Right lobe of liver (tissue), 6 donors: ENCODE results near the gene HIBADH. TPM values are rescaled to one million over a fixed set of nuclear protein-coding genes. Genes with fewer than 3 reads are reported as not detected.

Experiments
- ATAC-seq, 4 donors: fragments of 200-7000 bp; cut with Tn5 transposase; one replicate each; pipeline ENCODE4 v1.9.1; 2020; ENCODE audit warnings: mild to moderate bottlenecking in 4 of 4, moderate library complexity in 4 of 4
- DNase-seq, 3 donors: peaks; one replicate each; pipeline ENCODE4 v3.0.0-alpha.2; 2020
- H3K27ac ChIP-seq, 3 donors: fragments of 200-600 bp; one replicate each; pipeline ENCODE4 v1.8.0; 2022
- H3K27me3 ChIP-seq, 2 donors: fragments of 200-600 bp; one replicate each; pipeline ENCODE4 v1.8.0; 2022
- H3K36me3 ChIP-seq, 4 donors: fragments of 200-600 bp; sonication (generic) in 1 of 4; one replicate each; pipeline versions ENCODE4 v1.5.1 to v1.8.0; 2017 to 2022; ENCODE audit warnings: control low read depth in 1 of 4
- H3K4me1 ChIP-seq, 4 donors: fragments of 200-600 bp; sonication (generic) in 1 of 4; one replicate each; pipeline versions ENCODE4 v1.5.1 to v1.8.0; 2017 to 2022; ENCODE audit warnings: control low read depth in 1 of 4
- H3K4me3 ChIP-seq, 3 donors: fragments of 200-600 bp; one replicate each; pipeline ENCODE4 v1.8.0; 2022
- H3K9me3 ChIP-seq, 4 donors: fragments of 200-600 bp; sonication (generic) in 1 of 4; one replicate each; pipeline versions ENCODE4 v1.5.1 to v1.8.0; 2017 to 2022; ENCODE audit warnings: control low read depth in 1 of 4
- CTCF ChIP-seq, 4 donors: fragments of 200-600 bp in 3 of 4; fragments of 450-650 bp in 1 of 4; IDR thresholded peaks; one replicate each; pipeline versions ENCODE4 v1.5.1 to v1.8.0; 2016 to 2022; ENCODE audit warnings: antibody characterized with exemption in 4 of 4, mild to moderate bottlenecking in 2 of 4
- POLR2A ChIP-seq: fragments of 450-650 bp; IDR thresholded peaks from one replicate; pipeline ENCODE4 v1.6.1; 2017; ENCODE audit warnings: antibody characterized with exemption, mild to moderate bottlenecking
- WGBS: methylation state at CpG from one replicate; pipeline ENCODE4 v1.1.6; 2018; ENCODE audit warnings: low coverage, low lambda C conversion rate; ENCODE audit not compliant: insufficient coverage; ENCODE audit errors: missing lambda C conversion rate; 5-methylcytosine and 5-hydroxymethylcytosine counted together
- intact Hi-C, 2 donors: fragments of 100-400 bp; cut with DNase I; formaldehyde crosslinking; loops; one replicate each; pipeline versions ENCODE4 v1.11.2 to v1.14.1; 2022
- total RNA-seq, 6 experiments: library from RNA; depleted of rRNA in 2 of 6; stranded (reverse); fragments of >200 nt in 2 of 6; fragmentation: NEBNext Ultra II Directional in 3 of 6; extraction: Animal tissue kit (Norgen Biotek cat#: 25700) in 3 of 6; gene quantifications; one replicate each; pipeline versions ENCODE4 v1.1.0 to v1.2.4, GENCODE V29; 2016 to 2023
- donor health status: DM: no; HTN: yes; CAD: no.
- donor health status: DM: no; HTN: no; CAD: no.
- donor health status: DM: no; HTN: no; CAD: no.
- donor health status: DM: no; HTN: yes; CAD: no.
- donor health status: DM: no; HTN: yes; CAD: no.

Gene HIBADH
- total RNA-seq, 6 experiments from 2014 or later = 64.9 to 143 (median 67.2) TPM

DNA sequence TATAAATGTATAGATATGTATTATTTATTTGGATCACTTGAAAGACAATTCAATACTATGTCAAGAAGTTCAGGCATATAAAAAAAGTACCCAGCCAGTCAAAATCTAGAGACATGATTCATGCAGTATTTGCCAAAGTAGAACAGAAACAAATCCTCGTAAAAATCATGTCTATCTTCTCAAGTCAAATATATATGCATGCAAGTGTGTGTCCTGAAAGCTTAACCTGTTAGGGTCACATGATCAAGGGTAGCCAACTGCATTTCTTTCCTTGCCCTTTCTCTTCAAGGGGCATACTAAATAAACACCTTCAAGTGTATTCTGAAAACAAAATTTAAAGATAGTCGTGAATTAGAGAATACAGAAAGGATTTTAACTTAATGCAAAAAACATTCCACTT is 107.0 kb downstream of the HIBADH start:
- Histone ChIP-seq H3K4me3 (no peak overlapping the region), H3K4me1 (no peaks in the 10 kb centered on the region), H3K9me3 (no peaks in the 10 kb centered on the region), H3K27ac (no peak overlapping the region), H3K27me3 (no peaks in the 10 kb centered on the region), H3K36me3 (no peaks in the 10 kb centered on the region)
- WGBS = 66% methylated on average over 2 of the region's 2 CpGs
- no peak for DNase-seq
- TF ChIP-seq POLR2A (no peak), CTCF (IDR thresholded peaks at IDR 0.05) (no peak)
- intact Hi-C loops = no loop called here
- ATAC-seq = no peak

GRCh38 chr7:27554826-27555225 is 107.9 kb downstream of the HIBADH start:
- Histone ChIP-seq H3K4me3 (no peak overlapping the region), H3K4me1 (no peaks in the 10 kb centered on the region), H3K9me3 (no peaks in the 10 kb centered on the region), H3K27ac (no peak overlapping the region), H3K36me3 (no peaks in the 10 kb centered on the region), H3K27me3 (no peaks in the 10 kb centered on the region)
- ATAC-seq (no peak), DNase-seq (no peak)
- intact Hi-C loops = no loop called here
- WGBS = 91% methylated on average over 1 of the region's 1 CpG
- TF ChIP-seq CTCF (IDR thresholded peaks at IDR 0.05) (no peak), POLR2A (no peak)

DNA sequence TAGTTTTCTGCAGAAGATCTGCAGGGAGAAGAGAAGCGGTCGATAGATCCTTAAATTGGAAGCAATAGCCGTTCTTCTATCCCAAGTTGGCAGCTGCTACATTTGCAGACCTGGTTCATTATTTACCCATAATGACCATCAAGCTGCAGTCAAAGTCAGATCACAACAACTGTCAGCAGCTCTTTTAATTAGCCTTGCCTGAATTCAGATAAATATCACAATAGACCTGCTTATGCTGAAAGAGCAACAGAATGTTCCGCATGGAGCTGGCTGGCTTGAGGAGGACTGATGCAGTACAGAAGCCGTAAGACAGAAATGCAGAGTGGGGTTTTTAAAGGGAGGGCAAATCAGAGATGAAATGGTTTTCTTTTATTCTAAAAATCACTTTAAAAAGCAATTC is 109.4 kb downstream of the HIBADH start:
- no peak overlapping the region for H3K27ac ChIP-seq
- WGBS = 87% methylated on average over 5 of the region's 5 CpGs
- no peak for TF ChIP-seq CTCF (IDR thresholded peaks at IDR 0.05)
- TF ChIP-seq POLR2A = no peak
- no peaks in the 10 kb centered on the region for H3K9me3 ChIP-seq
- no peaks in the 10 kb centered on the region for H3K36me3 ChIP-seq
- intact Hi-C loops = no loop called here
- no peak for DNase-seq
- ATAC-seq = no peak
- H3K27me3 ChIP-seq = no peaks in the 10 kb centered on the region
- H3K4me3 ChIP-seq = no peak overlapping the region
- no peaks in the 10 kb centered on the region for H3K4me1 ChIP-seq

DNA sequence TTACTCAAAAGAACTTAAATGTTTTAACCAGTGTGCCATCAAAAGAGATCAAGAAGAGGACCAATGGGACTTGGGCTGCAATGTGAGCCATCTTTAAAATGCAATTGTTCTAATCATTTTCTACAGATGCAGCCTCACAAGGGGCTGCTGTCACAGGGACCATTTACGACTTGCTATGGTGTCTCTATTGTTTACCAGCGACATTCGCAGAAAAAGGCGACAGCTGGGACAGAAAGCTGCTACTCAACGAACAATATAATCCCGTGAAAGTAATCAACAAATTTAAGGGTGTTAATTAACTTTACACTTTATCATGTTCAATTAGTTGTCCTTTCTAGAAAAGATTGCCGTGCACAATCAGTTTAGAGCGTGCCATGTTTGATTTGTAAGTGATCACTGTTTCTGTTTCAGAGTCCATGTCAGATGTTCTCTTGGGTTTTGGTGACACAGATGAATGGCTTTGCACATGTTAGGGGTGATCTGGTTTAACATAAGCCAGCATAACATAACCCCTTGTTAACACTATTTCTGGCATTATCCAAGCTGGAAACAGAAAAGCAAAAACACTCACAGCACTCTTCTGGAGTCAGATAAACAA is 110.8 kb downstream of the HIBADH start:
- no peak for DNase-seq
- Histone ChIP-seq H3K4me1 (no peaks in the 10 kb centered on the region), H3K27ac (no peak overlapping the region), H3K9me3 (no peaks in the 10 kb centered on the region), H3K4me3 (no peak overlapping the region), H3K27me3 (no peaks in the 10 kb centered on the region), H3K36me3 (no peaks in the 10 kb centered on the region)
- intact Hi-C loops = no loop called here
- TF ChIP-seq POLR2A (no peak), CTCF (IDR thresholded peaks at IDR 0.05) (no peak)
- 92% methylated on average over 8 of the region's 8 CpGs for WGBS
- ATAC-seq = no peak

DNA sequence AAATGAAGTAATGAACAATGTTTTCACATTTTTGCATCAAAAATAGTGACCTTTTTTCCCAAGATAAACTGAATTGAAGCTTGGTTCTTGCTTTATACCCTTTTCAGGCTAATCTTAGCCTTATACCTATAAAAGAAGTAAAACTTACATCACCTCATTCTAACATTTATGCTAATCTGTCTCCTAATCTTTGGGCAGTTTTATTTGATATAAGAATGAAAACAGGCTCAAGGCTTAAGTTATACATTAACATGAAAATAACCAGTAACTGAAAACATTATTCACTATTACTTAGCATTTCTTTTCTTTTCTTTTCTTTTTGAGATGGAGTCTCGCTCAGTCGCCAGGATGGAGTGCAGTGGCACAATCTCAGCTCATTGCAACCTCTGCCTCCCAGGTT is 113.1 kb downstream of the HIBADH start:
- no peak overlapping the region for H3K27ac ChIP-seq
- H3K4me1 ChIP-seq = no peaks in the 10 kb centered on the region
- intact Hi-C loops = no loop called here
- DNase-seq (no peak), ATAC-seq (no peak)
- TF ChIP-seq CTCF (IDR thresholded peaks at IDR 0.05) (no peak), POLR2A (no peak)
- no peaks in the 10 kb centered on the region for H3K36me3 ChIP-seq
- no peaks in the 10 kb centered on the region for H3K9me3 ChIP-seq
- no peaks in the 10 kb centered on the region for H3K27me3 ChIP-seq
- WGBS = 88% methylated on average over 2 of the region's 2 CpGs
- no peak overlapping the region for H3K4me3 ChIP-seq
